SK-N-MC (cell line): ENCODE measurements around the gene SLC24A4.

Source experiments
- DNase-seq: peaks from one replicate; pipeline ENCODE4 v3.0.0-alpha.2; 2011; ENCODE audit warnings: low read depth, low spot score
- H3K27ac ChIP-seq: fragments of 200-600 bp; sonication (generic); 2 replicates; pipeline ENCODE4 v1.5.1; 2016; ENCODE audit warnings: mixed run types
- H3K36me3 ChIP-seq: fragments of 200-600 bp; sonication (generic); 2 replicates; pipeline ENCODE4 v1.6.1; 2017; ENCODE audit warnings: antibody characterized with exemption, low read length, mixed read lengths; ENCODE audit not compliant: insufficient read depth
- H3K4me3 ChIP-seq: fragments of 200-600 bp; sonication (generic); 2 replicates; pipeline ENCODE4 v1.5.1; 2016
- H3K9ac ChIP-seq: fragments of 200-600 bp; sonication (generic); 2 replicates; pipeline ENCODE4 v1.8.0; 2017; ENCODE audit warnings: mixed run types, mixed read lengths; ENCODE audit not compliant: insufficient read length
- H3K9me3 ChIP-seq: fragments of 200-600 bp; sonication (generic); 2 replicates; pipeline ENCODE4 v1.6.1; 2017; ENCODE audit warnings: low read depth, mild to moderate bottlenecking, antibody characterized with exemption, low read length, moderate library complexity, mixed read lengths
- EZH2 ChIP-seq: fragments of 200-600 bp; sonication (generic); IDR thresholded peaks from one replicate; pipeline ENCODE4 v1.6.1; 2017; ENCODE audit warnings: antibody characterized with exemption
- FOXP2 ChIP-seq: optimal IDR thresholded peaks from 2 replicates; pipeline ENCODE3; 2011; ENCODE audit warnings: mild to moderate bottlenecking, moderate library complexity; ENCODE audit not compliant: insufficient read depth; ENCODE audit errors: extremely low read length, control extremely low read depth
- POLR2AphosphoS5 ChIP-seq: IDR thresholded peaks from 2 replicates; pipeline ENCODE4 v1.6.1; 2012; ENCODE audit warnings: mild to moderate bottlenecking, low read depth, low read length, borderline replicate concordance

SLC24A4 gene

DNA sequence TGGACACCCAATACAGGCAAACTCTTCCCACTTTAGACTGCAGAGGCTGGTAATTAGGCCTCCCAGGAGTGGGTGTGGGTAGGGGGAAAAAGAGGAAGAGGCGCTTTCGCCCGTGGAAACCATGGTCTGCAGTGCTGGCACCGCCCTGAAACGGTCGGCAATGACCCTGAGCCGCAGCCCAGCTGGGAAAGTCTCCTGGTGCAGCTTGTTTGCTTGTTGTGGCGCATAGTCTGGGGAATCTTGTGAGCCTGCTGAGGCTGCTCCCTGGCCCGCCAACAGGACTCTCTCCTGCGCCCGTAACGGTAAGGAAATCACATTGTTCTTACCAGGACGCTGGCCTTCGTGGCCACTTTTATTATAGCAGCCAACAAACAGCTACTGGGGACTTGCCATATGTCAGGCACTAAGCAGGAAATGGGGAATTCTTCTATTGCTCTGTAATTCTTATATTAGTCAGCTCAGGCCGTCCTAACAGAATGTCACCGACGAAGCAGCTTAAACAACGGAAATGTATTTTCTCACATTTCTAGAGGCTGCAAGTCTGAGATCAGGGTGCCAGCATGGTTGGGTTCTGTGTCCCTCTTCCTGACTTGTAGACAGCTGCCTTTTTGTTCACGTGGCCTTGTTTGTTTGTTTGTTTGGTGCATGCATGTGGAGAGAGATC lies 138.1 kb downstream of the SLC24A4 start:
- Histone ChIP-seq H3K4me3 (no peak overlapping the region), H3K9ac (no peak overlapping the region), H3K36me3 (no peaks in the 10 kb centered on the region), H3K9me3 (no peaks in the 10 kb centered on the region), H3K27ac (no peak overlapping the region)
- DNase-seq, result no peak
- TF ChIP-seq EZH2 (no peak), FOXP2 (no peak), POLR2AphosphoS5 (no peak)

DNA sequence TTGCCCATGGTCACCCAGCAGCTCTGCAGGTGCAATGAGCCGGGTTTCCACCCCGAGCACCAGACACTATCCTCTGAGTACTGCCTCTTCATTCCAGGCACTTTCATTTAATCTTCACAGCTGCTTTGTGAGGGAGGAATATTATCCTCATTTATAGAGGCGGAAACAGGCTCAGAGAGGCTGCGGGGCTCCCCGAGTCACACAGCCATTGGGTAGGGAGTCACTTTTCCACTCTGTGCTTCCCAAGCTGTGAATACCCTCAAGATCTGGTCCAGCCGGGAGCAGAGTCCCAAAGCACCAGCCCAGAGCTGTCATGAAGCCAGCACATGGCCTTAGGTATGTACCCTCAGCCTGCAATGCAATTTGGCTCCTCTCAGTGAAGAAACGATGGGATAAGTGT lies 138.9 kb downstream of the SLC24A4 start:
- TF ChIP-seq EZH2, result no peak
- no peak for TF ChIP-seq POLR2AphosphoS5
- TF ChIP-seq FOXP2, result no peak
- H3K9ac ChIP-seq, result no peak overlapping the region
- no peaks in the 10 kb centered on the region for H3K36me3 ChIP-seq
- H3K27ac ChIP-seq, result no peak overlapping the region
- H3K4me3 ChIP-seq, result no peak overlapping the region
- DNase-seq, result no peak
- no peaks in the 10 kb centered on the region; the same call in 1 of the 2 replicates for H3K9me3 ChIP-seq

DNA sequence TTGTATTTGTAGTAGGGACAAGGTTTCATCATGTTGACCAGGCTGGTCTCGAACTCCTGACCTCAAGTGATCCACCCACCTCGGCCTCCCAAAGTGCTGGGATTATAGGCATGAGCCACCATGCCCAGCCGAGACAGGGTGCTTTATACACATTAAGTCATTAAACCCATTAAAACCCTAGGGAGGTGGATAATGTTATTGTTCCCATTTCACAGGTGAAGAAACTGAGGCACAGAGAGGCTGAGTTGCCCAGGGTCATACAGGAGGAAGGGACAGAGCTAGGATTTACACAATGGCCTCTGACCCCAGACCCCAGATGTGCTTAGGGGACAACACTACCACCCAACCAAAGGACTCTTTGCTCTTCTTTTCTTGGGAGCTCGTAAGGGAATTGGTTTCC lies 139.6 kb downstream of the SLC24A4 start:
- Histone ChIP-seq H3K27ac (no peak overlapping the region), H3K36me3 (no peaks in the 10 kb centered on the region), H3K4me3 (no peak overlapping the region), H3K9ac (no peak overlapping the region), H3K9me3 (no peaks in the 10 kb centered on the region; the same call in 1 of the 2 replicates)
- no peak for DNase-seq
- no peak for TF ChIP-seq POLR2AphosphoS5
- no peak for TF ChIP-seq EZH2
- TF ChIP-seq FOXP2, result no peak

DNA sequence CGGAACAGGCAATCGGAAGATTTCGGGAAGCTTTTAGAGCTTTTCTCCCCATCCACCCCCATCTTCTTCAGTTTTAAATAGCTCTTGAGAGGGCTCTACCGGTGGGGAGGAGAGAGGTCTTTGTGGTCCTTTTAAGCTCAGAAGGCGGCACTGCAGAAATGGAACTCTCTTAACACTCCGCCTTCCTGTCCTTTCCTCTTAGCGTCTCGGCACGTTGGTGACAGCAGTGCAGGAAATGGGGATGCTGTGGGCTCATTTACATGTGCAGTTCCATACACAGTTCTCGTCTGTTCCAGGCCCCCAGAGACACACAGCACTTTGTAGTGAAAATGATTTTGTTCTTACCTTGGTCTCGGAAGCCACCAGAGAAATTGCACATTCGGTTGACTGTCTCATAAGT lies 140.2 kb downstream of the SLC24A4 start:
- H3K27ac ChIP-seq, result no peak overlapping the region
- no peaks in the 10 kb centered on the region for H3K36me3 ChIP-seq
- TF ChIP-seq POLR2AphosphoS5 (no peak), EZH2 (no peak), FOXP2 (no peak)
- no peaks in the 10 kb centered on the region; the same call in 1 of the 2 replicates for H3K9me3 ChIP-seq
- DNase-seq, result no peak
- H3K4me3 ChIP-seq, result no peak overlapping the region
- no peak overlapping the region for H3K9ac ChIP-seq

DNA sequence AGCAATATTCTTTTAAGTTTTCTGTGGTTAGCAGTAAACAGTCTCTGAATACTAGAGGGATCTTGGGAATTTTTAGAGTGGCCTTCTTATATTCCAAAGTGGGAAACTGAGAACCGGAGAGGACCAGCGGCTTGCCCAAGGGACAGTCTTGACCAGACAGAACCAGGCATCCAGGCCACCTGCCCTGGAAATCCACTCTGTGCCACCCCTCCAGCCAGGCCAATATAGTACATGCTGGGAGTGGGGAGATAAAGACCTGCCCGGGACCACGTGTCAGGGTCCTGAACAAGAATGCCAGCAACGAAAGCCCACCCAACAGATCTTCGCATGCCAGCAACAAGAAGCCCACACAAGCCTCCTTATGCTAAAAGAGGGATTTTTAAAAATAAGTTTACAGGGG lies 141.2 kb downstream of the SLC24A4 start:
- Histone ChIP-seq H3K36me3 (no peaks in the 10 kb centered on the region), H3K27ac (no peak overlapping the region), H3K4me3 (no peak overlapping the region), H3K9me3 (no peaks in the 10 kb centered on the region; the same call in 1 of the 2 replicates), H3K9ac (no peak overlapping the region)
- TF ChIP-seq FOXP2, result no peak
- TF ChIP-seq POLR2AphosphoS5, result no peak
- no peak for TF ChIP-seq EZH2
- DNase-seq, result no peak

DNA sequence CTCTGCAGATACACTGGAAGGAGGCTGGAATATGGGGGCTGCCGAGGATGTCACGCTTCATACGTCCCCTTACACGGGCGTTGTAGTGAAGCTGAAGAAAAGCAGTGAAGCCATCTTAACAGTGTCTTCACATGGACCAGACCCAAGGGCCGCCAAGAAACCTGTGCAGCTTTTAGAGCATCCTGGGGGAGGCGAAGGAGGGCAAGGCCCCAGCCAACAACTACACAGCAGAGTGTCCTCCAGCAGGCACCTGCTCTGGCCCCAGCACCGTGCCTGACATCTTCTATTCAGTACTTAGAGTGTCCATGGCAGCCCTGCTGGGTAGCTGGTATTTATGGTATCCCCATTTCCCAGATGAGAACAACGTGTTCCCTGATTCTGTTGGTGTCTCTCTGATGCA lies 141.8 kb downstream of the SLC24A4 start:
- H3K27ac ChIP-seq, result no peak overlapping the region
- no peaks in the 10 kb centered on the region; the same call in 1 of the 2 replicates for H3K9me3 ChIP-seq
- no peak overlapping the region for H3K4me3 ChIP-seq
- DNase-seq, result no peak
- H3K9ac ChIP-seq, result no peak overlapping the region
- TF ChIP-seq EZH2 (no peak), POLR2AphosphoS5 (no peak)
- H3K36me3 ChIP-seq, result no peaks in the 10 kb centered on the region

DNA sequence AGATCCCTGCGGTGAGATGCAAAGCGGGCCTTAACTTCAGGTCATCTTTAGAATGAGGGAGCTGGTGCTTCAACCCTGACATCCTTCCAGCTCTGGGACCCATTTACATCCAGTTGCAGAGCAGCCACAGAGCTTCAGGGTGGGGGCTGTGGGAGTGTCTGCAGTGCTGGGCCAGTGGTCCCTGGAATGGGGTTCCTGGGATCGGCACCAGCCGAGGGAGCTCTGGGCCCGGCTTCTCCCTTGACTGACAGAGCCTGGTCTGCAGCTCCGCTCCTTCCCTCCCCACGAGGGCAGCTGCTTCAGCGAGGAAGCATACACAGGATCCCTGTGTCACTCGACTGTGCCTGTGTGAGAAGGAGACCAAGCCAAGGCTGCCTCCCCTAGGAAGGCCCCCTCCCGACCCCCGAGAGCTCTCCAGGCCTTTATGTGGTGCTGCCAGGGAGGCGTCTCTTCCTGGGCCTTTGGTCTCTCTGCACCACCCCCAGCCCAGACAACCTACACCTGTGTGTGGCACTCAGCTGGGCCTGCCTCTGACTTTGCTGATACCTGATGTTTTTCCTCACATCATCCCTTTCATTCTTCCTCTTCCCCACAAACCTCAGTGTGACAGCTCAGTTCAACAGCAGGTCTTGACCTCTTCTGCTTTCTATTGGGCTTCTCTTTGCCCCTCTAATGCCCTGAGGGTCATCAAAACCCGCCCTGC lies 142.5 kb downstream of the SLC24A4 start:
- no peak overlapping the region for H3K27ac ChIP-seq
- DNase-seq, result no peak
- no peaks in the 10 kb centered on the region for H3K36me3 ChIP-seq
- H3K4me3 ChIP-seq, result no peak overlapping the region
- no peak overlapping the region for H3K9ac ChIP-seq
- H3K9me3 ChIP-seq, result no peaks in the 10 kb centered on the region; the same call in 1 of the 2 replicates
- TF ChIP-seq EZH2 (no peak), POLR2AphosphoS5 (no peak), FOXP2 (no peak)

DNA sequence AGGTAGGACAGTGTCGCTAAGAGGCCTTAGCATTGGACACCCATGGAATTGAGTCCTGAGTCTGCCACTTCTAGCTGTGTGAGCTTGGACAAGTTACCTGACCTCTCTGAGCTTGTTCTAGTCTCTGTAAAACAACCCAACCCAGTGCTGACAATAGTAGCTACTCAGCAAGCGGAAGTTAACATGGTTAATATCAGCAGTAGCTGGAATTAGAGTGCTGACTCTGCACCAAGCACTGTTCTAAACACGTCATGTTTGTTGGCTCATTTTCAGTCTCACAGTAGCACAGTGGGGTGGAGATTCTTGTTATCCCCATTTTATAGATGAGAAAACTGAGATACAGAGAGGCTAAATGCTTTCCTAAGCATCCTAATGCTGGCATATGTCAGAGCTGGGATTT lies 143.1 kb downstream of the SLC24A4 start:
- H3K36me3 ChIP-seq, result no peaks in the 10 kb centered on the region
- DNase-seq, result no peak
- no peak overlapping the region for H3K27ac ChIP-seq
- no peak overlapping the region for H3K4me3 ChIP-seq
- H3K9me3 ChIP-seq, result no peaks in the 10 kb centered on the region; the same call in 1 of the 2 replicates
- TF ChIP-seq POLR2AphosphoS5, result no peak
- no peak for TF ChIP-seq FOXP2
- no peak for TF ChIP-seq EZH2
- no peak overlapping the region for H3K9ac ChIP-seq

DNA sequence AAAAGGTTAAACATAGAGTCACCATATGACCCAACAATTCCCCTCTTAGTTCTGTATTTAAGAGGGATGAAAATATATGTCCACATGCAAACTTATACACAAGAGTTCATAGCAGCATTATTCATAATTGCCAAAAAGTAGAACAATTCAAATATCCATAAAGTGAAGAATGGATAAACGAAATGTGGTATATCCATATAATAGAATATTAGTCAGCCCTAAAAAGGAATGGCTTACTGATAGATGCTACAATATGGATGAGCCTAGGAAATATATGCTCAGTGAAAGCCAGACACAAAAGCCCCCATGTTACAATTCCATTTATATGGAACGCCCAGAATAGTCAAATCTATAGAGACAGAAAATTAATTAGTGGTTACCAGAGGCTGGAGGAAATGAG lies 146.6 kb downstream of the SLC24A4 start:
- TF ChIP-seq EZH2, result no peak
- DNase-seq, result no peak
- H3K36me3 ChIP-seq, result no peaks in the 10 kb centered on the region

More for the DNA sequence above, 146.6 kb downstream of the SLC24A4 start:
- no peak overlapping the region for H3K9ac ChIP-seq
- no peak overlapping the region for H3K27ac ChIP-seq
- H3K9me3 ChIP-seq, result no peaks in the 10 kb centered on the region; the same call in 1 of the 2 replicates
- no peak overlapping the region for H3K4me3 ChIP-seq
